Stimulated activated CD4-positive, alpha-beta T cell treated with anti-CD3 and anti-CD28 coated beads, Interleukin-4, amount 100 ng/mL, for 4 hours (primary cell): ENCODE results near the gene PTGER2.

Experiments used
- DNase-seq, 2 experiments: peaks; one replicate each; pipeline ENCODE4 v3.0.0-alpha.2; 2020

The PTGER2 gene

GRCh38 chr14:52313903-52314594 lies at the start of gene PTGER2:
Gene PTGER2, plus strand, starts transcription at chr14:52314312. Its CDS starts 237 bp downstream, at chr14:52314549.
- DNase-seq: peak; percentile 68 to 77

- DNase-seq: no peak
These were observed 48.9 kb upstream of the PTGER2 start for GRCh38 chr14:52265253-52265652.

- no peak for DNase-seq
These were observed 47.9 kb upstream of the PTGER2 start for GRCh38 chr14:52266179-52266578.

GRCh38 chr14:52266782-52267181 lies 47.3 kb upstream of the PTGER2 start:
- DNase-seq: no peak

GRCh38 chr14:52267501-52268278 lies 46.4 kb upstream of the PTGER2 start, which contains the start of gene PTGDR:
Gene PTGDR, plus strand, starts transcription at chr14:52267698. Its CDS starts 117 bp downstream, at chr14:52267815.
- DNase-seq: peak; percentile 19 to 21

- peak in 1 of 2 experiments; percentile 13 for DNase-seq
These were observed 45.6 kb upstream of the PTGER2 start for GRCh38 chr14:52268279-52269061.

- DNase-seq: no peak
These were observed 45.0 kb upstream of the PTGER2 start for GRCh38 chr14:52269100-52269499.

- DNase-seq: no peak
These were observed 44.1 kb upstream of the PTGER2 start for GRCh38 chr14:52269982-52270381.

GRCh38 chr14:52271538-52271937 lies 42.6 kb upstream of the PTGER2 start:
- no peak for DNase-seq

- no peak for DNase-seq
These were observed 41.7 kb upstream of the PTGER2 start for GRCh38 chr14:52272375-52272774.

GRCh38 chr14:52275372-52275771 lies 38.7 kb upstream of the PTGER2 start:
- DNase-seq: no peak

GRCh38 chr14:52277552-52277951 lies 36.6 kb upstream of the PTGER2 start:
- DNase-seq: no peak

GRCh38 chr14:52279408-52279807 lies 34.7 kb upstream of the PTGER2 start:
- DNase-seq: no peak

- no peak for DNase-seq
These were observed 31.0 kb upstream of the PTGER2 start for GRCh38 chr14:52283099-52283498.

GRCh38 chr14:52286661-52287649 lies 27.2 kb upstream of the PTGER2 start:
- no peak for DNase-seq

GRCh38 chr14:52296378-52296777 lies 17.7 kb upstream of the PTGER2 start:
- DNase-seq: no peak

- no peak for DNase-seq
These were observed 15.3 kb upstream of the PTGER2 start for GRCh38 chr14:52298795-52299194.

GRCh38 chr14:52299692-52300278 lies 14.3 kb upstream of the PTGER2 start:
- no peak for DNase-seq

- no peak for DNase-seq
These were observed 10.9 kb upstream of the PTGER2 start for GRCh38 chr14:52303236-52303635.

- no peak for DNase-seq
These were observed 9.7 kb upstream of the PTGER2 start for GRCh38 chr14:52304248-52304904.

- no peak for DNase-seq
These were observed 9.1 kb upstream of the PTGER2 start for GRCh38 chr14:52305014-52305413.
